Kidney capillary endothelial cell (primary cell): ENCODE results near the gene MYRF.

Source experiments
- DNase-seq: peaks from one replicate; pipeline ENCODE4 v3.0.0-alpha.2; 2018; ENCODE audit warnings: low spot score

Gene MYRF

DNA sequence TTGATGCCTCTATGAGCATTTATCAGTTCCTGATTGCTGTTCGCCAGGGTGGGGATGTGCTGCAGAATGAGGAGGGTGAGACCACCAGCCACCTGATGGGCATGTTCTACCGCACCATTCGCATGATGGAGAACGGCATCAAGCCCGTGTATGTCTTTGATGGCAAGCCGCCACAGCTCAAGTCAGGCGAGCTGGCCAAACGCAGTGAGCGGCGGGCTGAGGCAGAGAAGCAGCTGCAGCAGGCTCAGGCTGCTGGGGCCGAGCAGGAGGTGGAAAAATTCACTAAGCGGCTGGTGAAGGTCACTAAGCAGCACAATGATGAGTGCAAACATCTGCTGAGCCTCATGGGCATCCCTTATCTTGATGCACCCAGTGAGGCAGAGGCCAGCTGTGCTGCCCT, 43.0 kb downstream of the MYRF start:
- no peak for DNase-seq

DNA sequence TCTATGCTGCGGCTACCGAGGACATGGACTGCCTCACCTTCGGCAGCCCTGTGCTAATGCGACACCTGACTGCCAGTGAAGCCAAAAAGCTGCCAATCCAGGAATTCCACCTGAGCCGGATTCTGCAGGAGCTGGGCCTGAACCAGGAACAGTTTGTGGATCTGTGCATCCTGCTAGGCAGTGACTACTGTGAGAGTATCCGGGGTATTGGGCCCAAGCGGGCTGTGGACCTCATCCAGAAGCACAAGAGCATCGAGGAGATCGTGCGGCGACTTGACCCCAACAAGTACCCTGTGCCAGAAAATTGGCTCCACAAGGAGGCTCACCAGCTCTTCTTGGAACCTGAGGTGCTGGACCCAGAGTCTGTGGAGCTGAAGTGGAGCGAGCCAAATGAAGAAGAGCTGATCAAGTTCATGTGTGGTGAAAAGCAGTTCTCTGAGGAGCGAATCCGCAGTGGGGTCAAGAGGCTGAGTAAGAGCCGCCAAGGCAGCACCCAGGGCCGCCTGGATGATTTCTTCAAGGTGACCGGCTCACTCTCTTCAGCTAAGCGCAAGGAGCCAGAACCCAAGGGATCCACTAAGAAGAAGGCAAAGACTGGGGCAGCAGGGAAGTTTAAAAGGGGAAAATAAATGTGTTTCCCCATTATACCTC, 43.6 kb downstream of the MYRF start:
- no peak for DNase-seq

DNA sequence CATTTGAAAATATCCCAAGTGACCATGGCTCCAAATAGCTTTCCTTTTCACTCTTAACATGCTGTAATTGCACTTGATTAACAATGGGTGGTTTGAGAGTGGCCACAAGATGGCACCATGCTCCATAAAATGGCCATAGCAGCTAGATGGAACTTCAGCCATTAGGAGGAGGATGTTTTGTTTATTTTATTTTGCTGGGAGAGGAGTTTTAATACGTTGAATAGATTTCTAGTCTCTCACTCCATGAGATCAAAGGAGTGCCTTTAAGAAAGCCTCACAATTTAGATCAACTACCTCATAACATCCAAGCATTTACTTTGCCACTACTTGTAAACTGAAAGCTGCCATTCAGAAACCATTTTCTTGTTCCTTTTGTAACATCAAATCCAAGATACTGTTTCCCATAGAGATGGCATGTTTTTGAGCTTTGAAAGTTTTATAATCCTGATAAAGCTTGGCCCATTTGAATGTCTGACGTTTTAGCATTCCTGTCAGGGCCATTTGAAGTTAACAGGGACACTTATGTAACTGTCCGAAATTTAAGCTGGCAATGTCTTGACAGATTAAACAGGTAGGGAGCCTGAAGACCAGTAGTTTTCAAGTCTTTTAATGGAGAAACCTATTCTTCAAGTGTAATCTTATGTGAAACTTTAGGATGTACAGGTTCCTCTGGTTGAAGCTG, 45.0 kb downstream of the MYRF start:
- peak; percentile 74 for DNase-seq

DNA sequence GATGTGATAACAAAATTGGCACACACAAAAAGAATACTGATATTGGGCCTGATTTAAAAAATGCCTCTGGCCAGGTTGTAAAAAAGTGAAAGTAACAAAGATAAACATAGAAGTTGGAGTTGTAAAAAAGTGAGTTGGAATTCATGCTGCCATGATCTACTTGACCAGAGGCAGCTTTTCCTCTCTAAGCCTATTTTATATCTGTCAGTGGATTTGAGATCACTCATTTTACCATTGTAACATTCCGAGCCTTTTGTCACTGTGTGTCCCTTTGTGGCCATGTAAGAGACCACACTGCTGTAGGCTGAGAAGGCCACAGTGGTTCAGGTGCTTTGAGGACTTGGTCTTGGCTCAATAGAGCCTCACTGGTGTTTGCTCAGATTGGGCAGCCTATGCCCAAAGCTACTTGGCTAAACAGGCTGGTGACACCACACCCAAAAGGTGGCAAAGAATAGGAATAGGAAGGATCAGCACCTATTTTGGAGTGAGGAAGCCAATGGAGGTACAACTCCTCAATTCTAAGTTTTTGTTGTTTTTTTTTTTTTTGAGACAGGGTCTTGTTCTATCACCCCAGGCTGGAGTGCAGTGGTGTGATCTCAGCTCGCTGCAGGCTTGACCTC, 47.3 kb downstream of the MYRF start:
- no peak for DNase-seq

DNA sequence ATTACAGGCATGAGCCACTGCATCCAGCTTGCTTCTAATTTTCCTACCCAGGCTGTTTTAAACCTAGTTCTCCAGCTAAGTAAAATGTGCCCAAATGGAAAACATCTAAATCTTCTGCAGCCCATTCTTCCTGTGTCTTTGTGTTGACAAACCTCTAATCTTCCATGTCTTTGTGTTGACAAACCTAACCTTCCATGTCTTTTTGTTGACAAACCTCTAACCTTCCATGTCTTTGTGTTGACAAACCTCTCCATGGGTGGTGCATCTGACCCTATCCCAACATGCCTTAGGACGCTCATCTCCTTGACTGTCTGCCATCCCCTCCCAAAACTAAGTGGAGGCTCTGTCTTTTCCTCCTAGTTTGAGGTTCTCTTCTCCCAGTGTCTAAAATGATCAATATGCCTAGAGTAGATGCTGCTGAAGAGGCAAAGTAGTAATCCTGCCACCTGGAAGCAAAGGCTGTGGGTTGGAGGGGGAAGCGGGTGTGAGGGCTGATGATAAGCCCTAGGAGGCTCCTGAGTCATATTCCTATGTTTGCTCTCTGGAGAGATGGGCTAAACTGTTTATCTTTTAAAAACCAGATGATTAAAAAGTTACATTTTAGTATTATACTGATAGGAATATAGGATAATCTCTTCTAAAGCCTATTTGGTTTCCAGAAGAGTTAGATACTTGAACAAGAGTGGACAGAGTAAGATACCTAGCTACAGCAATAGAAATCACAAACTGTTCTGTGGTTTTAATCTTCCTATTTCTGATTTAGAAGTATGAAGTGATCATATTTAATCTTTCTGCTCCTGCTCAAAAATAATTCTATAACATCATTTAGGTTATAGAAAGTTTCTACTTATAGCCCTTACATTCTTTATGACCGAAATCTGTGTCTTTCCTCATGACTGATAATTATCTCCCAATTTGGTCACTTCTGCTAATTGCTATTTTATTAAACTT, 48.2 kb downstream of the MYRF start:
- DNase-seq: no peak

DNA sequence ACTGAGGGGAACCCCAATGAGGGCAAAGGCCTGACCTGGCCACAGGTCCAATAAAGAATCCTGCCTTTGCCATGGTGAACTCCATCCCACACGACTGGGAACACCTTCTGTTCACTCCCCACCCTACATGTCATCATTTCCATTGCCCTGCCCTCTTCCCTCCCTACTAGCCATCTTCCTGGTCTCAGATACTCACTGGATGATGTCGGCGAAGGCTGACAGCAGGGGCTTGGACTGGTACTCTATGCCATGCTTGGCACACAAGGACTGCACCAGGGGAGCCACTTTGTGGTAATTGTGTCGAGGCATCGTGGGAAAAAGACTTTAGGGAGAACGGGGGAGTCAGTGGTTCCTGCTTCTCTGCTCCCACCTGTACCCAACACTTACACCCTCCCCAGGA, 50.2 kb downstream of the MYRF start:
- no peak for DNase-seq

DNA sequence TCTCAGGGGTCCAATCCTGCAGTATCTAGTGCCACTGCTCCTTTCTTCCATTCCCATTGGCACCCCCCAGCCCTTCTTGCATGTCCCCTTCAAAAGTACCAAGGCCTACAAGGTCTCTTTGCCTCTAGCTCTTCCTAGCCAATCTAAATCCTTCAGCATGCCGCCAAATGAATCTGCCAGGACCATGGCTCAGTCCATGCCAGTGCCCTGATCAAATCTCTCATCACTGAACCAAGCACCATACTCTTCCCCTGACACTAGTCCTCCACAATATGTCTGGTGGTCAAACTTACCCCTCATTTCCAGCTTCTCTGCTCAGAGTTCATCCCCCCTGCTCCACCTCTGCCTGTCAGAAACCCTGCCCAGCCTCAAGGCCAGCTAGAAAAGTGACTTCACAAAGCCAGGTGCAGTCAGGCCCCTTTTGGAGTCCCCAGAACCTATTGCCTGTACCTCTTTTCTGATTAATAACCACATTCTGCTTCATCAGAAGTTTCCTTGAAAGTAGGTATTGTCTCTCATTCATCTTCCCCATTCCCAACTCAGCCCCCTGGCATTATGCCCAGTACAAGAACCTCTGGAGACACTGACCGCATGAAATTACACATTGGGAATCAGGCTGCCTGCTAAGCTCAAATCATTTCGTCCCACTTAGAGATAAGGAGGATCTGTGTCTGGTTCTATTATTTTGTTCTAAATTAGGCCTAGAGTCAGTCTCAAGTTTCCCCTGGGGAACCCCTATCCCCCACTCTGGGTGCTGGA, 51.6 kb downstream of the MYRF start:
- no peak for DNase-seq

DNA sequence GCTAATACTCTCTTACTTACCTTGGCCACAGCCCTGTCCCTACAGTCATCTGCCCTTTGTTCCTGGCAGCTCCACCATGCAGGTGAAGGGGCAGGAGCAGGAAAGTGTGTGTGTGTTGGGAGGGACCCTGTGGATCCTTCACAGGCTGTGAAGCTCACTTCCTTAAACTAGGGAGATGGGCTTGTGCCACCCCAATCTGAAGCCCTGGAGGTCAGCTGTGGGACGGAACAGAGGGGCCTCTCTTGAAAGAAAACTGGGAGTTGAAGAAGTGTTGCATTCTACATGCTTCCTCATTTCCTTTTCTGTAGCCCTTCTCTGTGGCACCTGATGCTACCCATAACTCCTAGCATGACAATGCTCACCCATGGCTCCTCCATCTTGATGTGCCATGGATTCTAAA, 52.7 kb downstream of the MYRF start:
- no peak for DNase-seq

DNA sequence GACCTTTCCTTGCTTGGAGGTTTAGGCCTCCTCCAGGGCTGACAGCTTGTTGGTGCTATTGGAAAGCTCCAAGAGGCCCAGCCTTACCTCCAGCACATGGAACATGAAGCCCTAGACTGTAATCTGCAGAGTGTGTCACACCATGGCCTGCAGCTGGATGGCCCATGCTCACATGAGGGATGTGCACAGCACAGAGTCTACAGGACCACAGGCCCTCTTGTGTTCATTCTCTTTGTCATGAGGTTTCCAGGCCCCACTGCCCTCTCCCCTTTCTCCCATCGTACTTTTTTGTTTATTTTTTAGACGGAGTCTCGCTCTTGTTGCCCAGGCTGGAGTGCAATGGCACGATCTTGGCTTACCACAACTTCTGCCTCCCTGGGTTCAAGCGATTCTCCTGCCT, 54.3 kb downstream of the MYRF start:
- DNase-seq: no peak

DNA sequence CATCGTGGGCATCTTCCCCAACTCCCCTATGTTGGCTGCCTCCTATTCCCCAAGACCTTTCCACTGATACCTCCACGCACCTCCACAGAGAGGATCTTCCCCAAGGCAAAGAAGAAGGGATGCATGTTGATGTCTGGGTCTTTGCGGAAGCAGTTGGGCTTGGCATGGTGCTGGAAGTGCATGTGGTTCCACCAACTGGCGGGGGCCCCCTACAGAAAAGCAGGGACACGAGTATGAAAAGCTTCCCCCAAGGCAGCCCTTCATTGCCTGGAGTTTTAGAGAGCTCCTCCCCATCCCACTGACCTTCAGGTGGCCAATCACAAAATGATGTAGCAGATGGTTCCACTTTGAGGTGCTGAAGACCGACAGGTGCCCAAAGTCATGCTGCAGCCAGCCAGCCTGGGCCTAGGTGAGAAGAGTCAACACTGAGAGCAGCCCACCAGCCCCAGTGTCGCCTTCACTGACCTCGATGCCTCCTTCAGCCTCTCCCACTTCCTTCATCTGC, 58.3 kb downstream of the MYRF start:
- DNase-seq: no peak

DNA sequence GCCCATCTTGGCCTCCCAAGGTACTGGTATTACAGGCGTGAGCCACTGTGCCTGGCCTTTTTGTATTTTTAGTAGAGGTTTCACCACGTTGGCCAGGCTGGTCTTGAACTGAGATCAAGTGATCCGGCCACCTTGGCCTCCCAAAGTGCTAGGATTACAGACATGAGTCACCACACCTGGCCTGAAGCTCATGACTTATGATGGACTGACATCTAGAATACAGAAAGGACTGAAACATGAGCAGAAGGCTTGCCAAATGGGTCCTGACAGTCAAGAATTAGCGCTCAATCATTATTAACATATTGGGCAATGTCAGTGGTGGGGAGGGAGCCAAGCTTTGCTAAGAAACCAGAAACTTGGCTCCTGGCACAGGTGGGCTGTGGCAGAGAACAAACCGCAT, 59.4 kb downstream of the MYRF start:
- DNase-seq: no peak

DNA sequence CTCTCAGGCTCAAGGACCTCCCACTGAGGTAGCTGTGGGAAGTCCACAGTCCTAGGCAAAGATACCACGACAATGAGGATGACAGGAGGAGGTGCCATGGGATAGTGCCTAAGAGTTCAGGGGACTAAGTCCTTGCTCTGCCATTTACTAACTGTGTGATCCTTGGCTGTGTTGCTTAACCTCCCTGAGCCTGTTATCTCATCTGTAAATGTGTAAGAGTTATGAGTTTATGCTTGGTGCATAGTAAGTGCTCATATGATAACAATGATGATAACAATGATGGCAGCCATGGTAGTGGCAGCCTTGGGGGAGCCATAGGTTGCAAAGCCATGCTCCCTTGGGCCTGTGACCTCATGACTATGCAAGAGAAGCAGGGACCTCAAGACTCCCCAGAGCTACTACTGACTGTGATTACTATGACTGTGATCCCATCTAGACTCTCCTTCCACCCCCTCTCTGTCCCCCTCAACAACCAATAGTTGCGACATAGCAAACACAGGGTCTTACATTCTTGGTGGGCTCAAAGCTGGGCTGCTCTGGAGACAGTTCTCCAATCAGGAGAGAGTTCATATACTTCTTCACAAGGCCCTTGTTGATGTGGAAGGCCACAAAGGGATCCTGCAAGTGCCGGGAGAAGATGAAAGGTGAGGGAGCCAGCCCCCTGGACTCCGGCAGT, 60.4 kb downstream of the MYRF start:
- no peak for DNase-seq

DNA sequence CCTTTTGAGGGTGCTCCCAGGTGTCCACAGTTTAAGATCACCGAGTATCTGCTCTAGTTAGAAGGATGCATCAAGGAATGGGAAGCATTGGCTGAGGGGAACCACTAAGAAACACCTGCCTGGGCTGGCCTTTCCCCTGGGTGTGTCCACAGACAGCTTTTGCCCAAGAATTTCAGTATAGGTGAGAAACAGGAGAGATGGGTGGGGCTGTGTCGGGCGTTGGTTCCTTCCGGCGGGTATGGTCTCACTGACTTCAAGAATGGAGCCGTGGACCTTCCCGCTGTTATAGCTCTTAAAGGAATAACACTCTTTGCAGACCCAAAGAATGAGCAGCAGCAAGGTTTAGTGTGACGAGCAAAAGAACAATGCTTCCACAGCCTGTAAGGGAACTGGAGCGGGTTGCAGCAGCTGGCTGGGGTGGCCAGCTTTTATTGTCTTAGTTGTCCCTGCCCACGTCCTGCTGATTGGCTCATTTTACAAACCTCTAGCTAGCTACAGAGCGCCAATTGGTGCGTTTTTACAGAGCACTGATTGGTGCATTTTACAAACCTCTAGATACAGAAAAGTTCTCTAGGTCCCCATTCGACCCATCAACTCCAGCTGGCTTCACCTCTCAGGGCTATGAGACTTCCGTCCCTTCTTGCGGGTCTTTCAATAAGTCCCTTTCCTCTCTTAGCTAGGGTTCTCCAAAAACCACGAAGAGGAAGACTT, 62.0 kb downstream of the MYRF start:
- DNase-seq: peak; percentile 30

DNA sequence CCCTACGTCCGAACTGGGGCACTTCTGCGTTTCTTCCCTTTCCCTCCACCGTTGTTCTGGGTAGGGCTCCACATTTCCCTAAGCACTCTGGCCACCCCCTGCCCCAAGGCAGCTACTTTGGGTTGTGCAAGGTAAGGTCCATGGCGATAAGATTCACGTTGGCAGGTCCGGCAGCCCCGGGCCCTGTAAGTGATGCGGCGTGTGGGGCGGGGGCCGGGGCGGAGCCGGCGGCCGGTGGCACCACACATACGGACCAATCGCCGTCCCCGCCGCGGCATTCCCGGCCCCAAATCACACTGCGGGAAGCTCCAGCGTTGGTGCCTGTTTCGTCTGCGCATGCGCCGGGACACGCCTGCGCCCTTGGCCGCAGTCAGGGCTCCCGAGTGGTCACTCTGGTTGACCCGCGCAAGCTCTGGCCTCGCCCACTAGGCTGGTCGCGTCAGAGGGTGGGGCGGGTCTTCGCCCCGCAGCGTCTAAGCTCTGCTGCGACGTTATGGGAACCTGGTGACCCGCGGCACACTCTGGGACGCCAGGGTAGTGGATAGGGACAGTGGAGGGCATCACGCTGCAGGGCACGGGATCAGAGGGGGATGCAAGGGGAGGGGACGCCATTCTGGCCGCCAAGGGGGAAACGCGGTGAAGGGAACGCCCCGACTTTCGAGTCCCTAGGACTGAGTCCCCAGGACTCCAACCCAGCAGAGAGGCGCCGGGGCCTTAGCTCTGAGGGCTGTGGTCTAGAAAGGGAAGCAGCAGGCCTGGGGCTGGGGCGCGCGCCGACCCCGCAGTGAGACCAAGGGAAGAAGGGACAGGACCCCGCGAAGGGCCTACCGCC, 62.7 kb downstream of the MYRF start:
- peak; percentile 99 for DNase-seq

DNA sequence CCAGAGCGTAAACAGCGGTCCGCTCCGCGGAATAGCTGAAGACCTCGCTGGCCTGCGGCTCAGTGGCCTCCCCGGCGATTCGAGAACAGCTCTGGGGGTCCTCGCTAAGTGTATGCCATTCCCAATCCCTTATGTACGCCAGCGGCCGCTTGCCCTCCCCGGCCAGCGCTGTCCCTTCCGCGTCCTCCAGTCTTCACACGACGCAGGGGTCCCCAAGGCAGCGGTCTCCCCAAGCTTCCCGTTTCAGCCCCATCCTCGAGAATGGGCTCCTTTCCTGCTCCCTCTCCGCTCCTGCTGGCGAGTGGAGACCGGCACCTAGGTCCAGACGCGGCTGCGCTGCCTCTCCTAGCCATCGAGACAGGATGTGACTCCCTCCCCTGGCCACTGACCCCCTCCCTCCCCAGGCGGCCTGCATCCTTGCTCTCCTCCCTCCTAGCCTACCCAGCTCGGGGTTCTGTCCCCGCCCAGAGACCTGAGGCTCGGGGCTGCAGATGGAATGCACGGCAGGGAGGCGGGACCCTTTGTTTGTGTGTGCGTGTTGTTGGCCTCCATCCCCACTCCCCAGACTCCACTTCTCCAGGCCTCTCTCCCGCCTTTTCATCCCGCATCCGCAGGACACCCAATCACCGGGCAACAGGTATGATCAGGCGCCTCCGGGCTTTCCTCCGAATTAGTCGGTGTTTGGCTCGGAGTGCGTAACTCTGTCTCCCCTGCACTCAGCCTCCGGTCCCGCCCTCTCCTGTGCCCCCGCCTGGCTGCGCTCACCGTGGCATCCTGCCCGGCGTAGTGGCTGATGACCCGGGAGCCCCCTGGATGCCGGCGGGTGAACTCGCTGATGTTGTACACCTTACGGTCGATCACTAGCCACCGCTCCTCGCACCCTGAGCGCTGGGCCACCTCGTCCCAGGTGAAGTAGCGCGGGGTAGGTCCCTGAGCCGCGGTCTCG, 63.6 kb downstream of the MYRF start:
- peak; percentile 85 for DNase-seq

DNA sequence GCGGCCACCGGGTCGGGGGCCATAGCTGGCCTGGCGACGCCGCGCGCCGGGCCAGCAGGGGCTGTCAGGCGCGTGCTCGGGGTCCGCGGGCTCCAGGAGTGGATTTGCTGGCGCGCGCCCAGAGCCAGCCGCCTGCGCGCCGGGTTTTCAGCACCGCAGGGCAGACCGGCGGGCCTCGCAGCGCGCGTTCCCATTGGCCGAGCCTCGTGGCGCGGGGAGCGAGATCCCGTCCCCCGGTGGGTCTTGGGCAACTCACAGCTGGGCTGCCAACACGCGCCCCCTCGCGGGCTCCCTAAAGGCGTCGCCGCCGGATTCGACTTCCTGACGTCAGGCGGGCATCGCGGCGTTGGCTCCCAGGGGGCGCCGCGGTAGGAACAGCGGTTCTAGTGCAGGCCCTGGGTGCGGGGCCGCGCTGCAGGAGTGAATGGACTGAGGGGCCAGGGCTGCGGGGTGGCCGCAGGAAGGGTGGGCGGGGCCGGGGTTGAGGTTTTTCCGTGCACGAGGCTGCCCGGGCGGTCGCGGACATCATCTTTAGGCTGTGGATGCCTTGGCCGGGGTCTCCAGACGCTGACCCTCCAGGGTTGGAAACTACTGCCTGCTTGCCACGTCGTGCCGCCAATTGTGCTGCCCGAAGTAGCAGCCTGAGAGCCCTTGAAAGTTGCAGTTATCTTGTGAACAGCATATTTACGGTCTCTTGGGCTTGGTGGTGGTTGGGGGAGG, 64.5 kb downstream of the MYRF start, which contains the start of gene FADS1:
FADS1 (minus strand) TSS at position 268 of the 720 bp plus-strand sequence; CDS start at position 194, 74 bp downstream.
- DNase-seq: peak; percentile 90

DNA sequence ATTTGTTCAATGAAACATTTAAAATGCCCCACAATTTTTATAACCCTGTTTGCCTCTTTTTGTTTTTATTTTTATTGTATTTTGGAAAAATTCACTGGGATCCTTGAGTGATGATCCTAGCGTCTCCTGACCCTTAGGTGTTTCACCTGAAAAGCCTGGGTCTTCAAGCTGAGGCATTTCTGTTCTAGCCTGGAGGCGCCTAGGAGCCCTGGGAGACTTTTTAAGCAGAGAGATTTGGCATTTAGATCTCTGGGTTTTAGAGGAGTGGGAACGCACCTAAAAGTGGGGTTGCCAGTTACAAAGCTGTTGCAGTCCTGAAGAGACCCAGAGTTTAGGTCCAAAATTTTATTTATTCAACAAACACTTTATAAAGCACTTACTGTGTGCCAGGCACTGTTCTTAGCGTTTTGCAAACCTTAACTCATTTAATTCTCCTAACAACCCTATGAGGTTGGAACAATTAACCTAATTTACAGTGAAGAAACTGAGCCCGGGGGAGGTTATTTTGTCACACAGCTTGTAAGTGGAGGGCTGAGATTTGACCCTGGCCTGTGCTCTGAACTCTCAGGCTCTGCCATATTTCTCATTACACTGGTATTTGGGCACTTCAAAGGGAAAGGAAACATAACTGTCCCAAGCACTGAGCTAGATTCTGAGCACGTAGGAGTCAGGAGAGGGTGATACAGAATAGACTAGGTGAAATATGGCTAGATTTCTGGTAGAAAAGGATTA, 65.2 kb downstream of the MYRF start:
- DNase-seq: no peak
